ENCODE data around the gene KRTAP10-11. TPM values are rescaled to one million over a fixed set of nuclear protein-coding genes. Genes with fewer than 3 reads are reported as not detected.

Gene KRTAP10-11
- total and polyA plus RNA-seq, 4 donors = not detected

- TF ChIP-seq REST (IDR thresholded peaks at IDR 0.05) (no peak), CTCF (IDR thresholded peaks at IDR 0.05; ENCODE audit: low read depth, low read length, missing input control) (no peak)
These were observed 32.0 kb upstream of the KRTAP10-11 start (continued) for GRCh38 chr21:44614161-44614631.

GRCh38 chr21:44614961-44615391 is 31.2 kb upstream of the KRTAP10-11 start:
- Histone ChIP-seq H3K9me3 (ENCODE audit: control insufficient read depth in 4 of 4, low read length in 3 of 4) (peaks cover 0 to 10% (median 1%) of the 10 kb centered on the region in 4 donors), H3K4me1 (ENCODE audit: control insufficient read depth in 4 of 4, insufficient read depth in 4 of 4, low read length in 3 of 4) (no peaks in the 10 kb centered on the region), H3K36me3 (ENCODE audit: control insufficient read depth in 4 of 4, insufficient read depth in 3 of 4, low read depth in 1 of 4, low read length in 3 of 4) (no peaks in the 10 kb centered on the region), H3K4me3 (ENCODE audit: low read depth in 1 of 3, low read length in 3 of 3) (no peak overlapping the region), H3K27me3 (ENCODE audit: control insufficient read depth in 4 of 4, insufficient read depth in 4 of 4, low read length in 3 of 4) (no peaks in the 10 kb centered on the region), H3K9ac (ENCODE audit: low read depth in 1 of 2, low read length in 2 of 2) (no peak overlapping the region), H3K27ac (ENCODE audit: low read depth in 1 of 2, low read length in 2 of 2) (no peak overlapping the region)
- peak; percentile 23 for DNase-seq (ENCODE audit: low spot score)
- TF ChIP-seq CTCF (IDR thresholded peaks at IDR 0.05; ENCODE audit: low read depth, low read length, missing input control) (no peak), HNF4G (IDR thresholded peaks at IDR 0.05) (no peak), RXRA (IDR thresholded peaks at IDR 0.05) (no peak), RAD21 (IDR thresholded peaks at IDR 0.05) (no peak), NR2F2 (IDR thresholded peaks at IDR 0.05) (no peak), HNF4A (conservative IDR thresholded peaks at IDR 0.05) (no peak), REST (IDR thresholded peaks at IDR 0.05) (no peak), ATF3 (IDR thresholded peaks at IDR 0.05) (no peak), YY1 (IDR thresholded peaks at IDR 0.05) (no peak), GABPA (IDR thresholded peaks at IDR 0.05 in 1 of 2, conservative IDR thresholded peaks at IDR 0.05 in 1 of 2) (no peak), SP1 (IDR thresholded peaks at IDR 0.05) (no peak), FOXA2 (IDR thresholded peaks at IDR 0.05) (no peak)
- WGBS = 90% methylated on average over 28 of the region's 28 CpGs

Data from liver (tissue), 9 donors.